ENCODE measurements around the gene ACTL8. TPM values are rescaled to one million over a fixed set of nuclear protein-coding genes. Genes with fewer than 3 reads are reported as not detected.

The ACTL8 gene
- total and polyA plus RNA-seq, 2 of the 4 experiments (the other 2 are of a cell fraction), result under 0.01 to 0.07 TPM

- no peaks in the 10 kb centered on the region for H3K79me1 ChIP-seq (ENCODE audit: low read depth in 1 of 2, low read length in 2 of 2)
- dilution Hi-C loops (cut with HindIII; ENCODE audit: low sequenced_read_pairs, unreplicated experiment), result no loop called here
- BruUV-seq (replicated peaks), result no TSS peak
- TF ChIP-seq POLR2A (IDR thresholded peaks at IDR 0.05; ENCODE audit: low read depth, low read length) (no peak), ELK1 (IDR thresholded peaks at IDR 0.05; ENCODE audit: borderline replicate concordance, low read depth, low read length) (no peak), RFX5 (IDR thresholded peaks at IDR 0.05; ENCODE audit: low read depth, low read length) (no peak), MAFK (IDR thresholded peaks at IDR 0.05; ENCODE audit: low read depth, low read length) (no peak), CTCF (conservative IDR thresholded peaks at IDR 0.05; ENCODE audit: low read depth, low read length) (no peak), RAD21 (IDR thresholded peaks at IDR 0.05; ENCODE audit: low read length) (no peak), CEBPB (IDR thresholded peaks at IDR 0.05; ENCODE audit: low read depth, low read length) (no peak), CHD1 (IDR thresholded peaks at IDR 0.05; ENCODE audit: low read depth, low read length) (no peak), SMC3 (IDR thresholded peaks at IDR 0.05; ENCODE audit: low read depth, low read length) (no peak), FOS (IDR thresholded peaks at IDR 0.05; ENCODE audit: low read depth, low read length) (no peak)
- H3K4me3 ChIP-seq (ENCODE audit: insufficient read depth, low read depth, low read length), result no peak overlapping the region
- no peaks in the 10 kb centered on the region for H3K36me3 ChIP-seq (ENCODE audit: control insufficient read depth, insufficient read depth, low read length)
- no peak overlapping the region for H3K27ac ChIP-seq (ENCODE audit: insufficient read depth, low read length)
- no peaks in the 10 kb centered on the region for H3K9me1 ChIP-seq (ENCODE audit: insufficient read depth, low read length)
- no peak overlapping the region for H2BK5ac ChIP-seq (ENCODE audit: low read depth, low read length, poor library complexity, severe bottlenecking)
- DNase-seq (no peak), ATAC-seq (ENCODE audit: low read depth) (no peak)
- no peak overlapping the region for H3K4ac ChIP-seq (ENCODE audit: low read depth, low read length)
- no peak overlapping the region for H3K14ac ChIP-seq (replicated peaks; ENCODE audit: low read depth, low read length)
- no peak overlapping the region for H2AFZ ChIP-seq (replicated peaks; ENCODE audit: low read length, poor library complexity)
- in situ Hi-C loops (cut with MboI; ENCODE audit: low sequenced_read_pairs), result no loop called here
- no peak overlapping the region for H3K23ac ChIP-seq (ENCODE audit: low read depth, low read length)
- no peak overlapping the region for H3K56ac ChIP-seq (ENCODE audit: extremely low read depth, insufficient read depth, low read length)
- ChIA-PET POLR2A (ENCODE audit: unreplicated experiment) (no interaction called here), CTCF (no interaction called here)
- H3K18ac ChIP-seq (ENCODE audit: low read depth, low read length), result no peak overlapping the region
- H4K5ac ChIP-seq (ENCODE audit: low read depth, low read length), result no peak overlapping the region
- H3K4me1 ChIP-seq (ENCODE audit: control insufficient read depth, insufficient read depth, low read length), result no peaks in the 10 kb centered on the region
- H4K20me1 ChIP-seq (ENCODE audit: insufficient read depth, low read length), result no peaks in the 10 kb centered on the region
- intact Hi-C loops (cut with micrococcal nuclease), result no loop called here
- H3K9ac ChIP-seq (ENCODE audit: low read depth, low read length), result no peak overlapping the region
- no peak overlapping the region for H2AK9ac ChIP-seq (replicated peaks; ENCODE audit: low read depth, low read length, poor library complexity)
- no peak overlapping the region for H3K4me2 ChIP-seq (ENCODE audit: low read depth, low read length)
- H3K9me3 ChIP-seq (ENCODE audit: control insufficient read depth, insufficient read depth, low read length), result no peaks in the 10 kb centered on the region
- no peak overlapping the region for H2BK120ac ChIP-seq (ENCODE audit: low read depth, low read length)
- no peak overlapping the region for H2AK5ac ChIP-seq (ENCODE audit: low read depth, low read length)
- peaks cover 35% of the 10 kb centered on the region for H3K27me3 ChIP-seq (ENCODE audit: control insufficient read depth, insufficient read depth, low read length)
- no peak overlapping the region for H2BK15ac ChIP-seq (ENCODE audit: low read depth, low read length)
- no peak overlapping the region for H2BK20ac ChIP-seq (ENCODE audit: low read depth, low read length)
- no peak overlapping the region for H4K8ac ChIP-seq (ENCODE audit: low read depth in 2 of 2, low read length in 2 of 2)
- H4K91ac ChIP-seq (ENCODE audit: insufficient read depth, low read depth, low read length), result no peak overlapping the region
Observed at GRCh38 chr1:17739050-17739449, 16.1 kb upstream of the ACTL8 start.

Measured in IMR-90 (cell line).